LNCaP clone FGC (cell line): ENCODE data around the gene ELF1.

Source experiments
- DNase-seq: peaks from one replicate; pipeline ENCODE4 v3.0.0-alpha.2; 2011; ENCODE audit warnings: low read depth
- H3K4me3 ChIP-seq: 2 replicates; pipeline ENCODE4 v1.5.1; 2011; ENCODE audit warnings: mild to moderate bottlenecking, low read depth, low read length, control low read depth
- TF ChIP-seq, protein P1 (sequence below): IDR thresholded peaks from 2 replicates; pipeline ENCODE4 v1.5.1; 2012; ENCODE audit warnings: mild to moderate bottlenecking; ENCODE audit not compliant: control insufficient read depth, insufficient read depth; ENCODE audit errors: extremely low read depth

The ELF1 gene

DNA sequence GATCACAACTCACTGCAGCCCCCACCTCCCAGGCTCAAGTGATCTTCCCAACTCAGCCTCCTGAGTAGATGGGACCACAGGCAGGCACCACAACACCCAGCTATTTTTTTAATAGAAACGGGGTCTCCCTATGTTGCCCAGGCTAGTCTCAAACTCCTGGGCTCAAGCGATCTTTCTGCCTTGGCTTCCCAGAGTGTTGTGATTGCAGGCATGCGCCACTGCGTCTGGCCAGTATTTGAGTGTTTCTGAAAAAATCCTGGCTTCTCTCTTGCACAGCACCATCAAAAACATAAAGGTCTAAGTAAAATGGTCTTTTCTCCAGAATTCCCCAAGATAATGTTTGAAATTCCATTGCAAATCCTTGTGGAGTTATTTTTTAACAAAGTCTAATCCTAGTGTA, 47.8 kb downstream of the ELF1 start:
- DNase-seq = no peak
- no peak overlapping the region for H3K4me3 ChIP-seq
- TF ChIP-seq, protein P1, sequence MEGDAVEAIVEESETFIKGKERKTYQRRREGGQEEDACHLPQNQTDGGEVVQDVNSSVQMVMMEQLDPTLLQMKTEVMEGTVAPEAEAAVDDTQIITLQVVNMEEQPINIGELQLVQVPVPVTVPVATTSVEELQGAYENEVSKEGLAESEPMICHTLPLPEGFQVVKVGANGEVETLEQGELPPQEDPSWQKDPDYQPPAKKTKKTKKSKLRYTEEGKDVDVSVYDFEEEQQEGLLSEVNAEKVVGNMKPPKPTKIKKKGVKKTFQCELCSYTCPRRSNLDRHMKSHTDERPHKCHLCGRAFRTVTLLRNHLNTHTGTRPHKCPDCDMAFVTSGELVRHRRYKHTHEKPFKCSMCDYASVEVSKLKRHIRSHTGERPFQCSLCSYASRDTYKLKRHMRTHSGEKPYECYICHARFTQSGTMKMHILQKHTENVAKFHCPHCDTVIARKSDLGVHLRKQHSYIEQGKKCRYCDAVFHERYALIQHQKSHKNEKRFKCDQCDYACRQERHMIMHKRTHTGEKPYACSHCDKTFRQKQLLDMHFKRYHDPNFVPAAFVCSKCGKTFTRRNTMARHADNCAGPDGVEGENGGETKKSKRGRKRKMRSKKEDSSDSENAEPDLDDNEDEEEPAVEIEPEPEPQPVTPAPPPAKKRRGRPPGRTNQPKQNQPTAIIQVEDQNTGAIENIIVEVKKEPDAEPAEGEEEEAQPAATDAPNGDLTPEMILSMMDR = no peak

DNA sequence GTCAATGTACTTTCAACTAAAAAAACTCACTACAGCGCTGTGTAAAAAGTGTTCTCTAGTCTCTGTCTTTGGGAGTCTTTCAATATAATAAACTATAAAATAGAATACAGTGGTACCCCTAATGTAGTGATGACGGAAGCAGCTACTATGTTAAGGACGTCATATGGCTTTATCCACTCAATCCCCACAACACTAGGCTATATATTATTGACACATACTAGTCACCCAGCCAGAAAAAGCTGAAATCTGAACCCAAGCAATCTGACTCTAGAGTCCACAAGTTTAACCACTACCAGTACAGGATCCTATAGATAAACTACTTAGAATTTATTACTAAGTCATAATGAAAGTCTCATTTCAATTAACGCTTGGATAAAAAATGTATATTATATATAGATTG, 48.3 kb downstream of the ELF1 start:
- no peak for DNase-seq
- TF ChIP-seq, protein P1 = no peak
- no peak overlapping the region for H3K4me3 ChIP-seq

DNA sequence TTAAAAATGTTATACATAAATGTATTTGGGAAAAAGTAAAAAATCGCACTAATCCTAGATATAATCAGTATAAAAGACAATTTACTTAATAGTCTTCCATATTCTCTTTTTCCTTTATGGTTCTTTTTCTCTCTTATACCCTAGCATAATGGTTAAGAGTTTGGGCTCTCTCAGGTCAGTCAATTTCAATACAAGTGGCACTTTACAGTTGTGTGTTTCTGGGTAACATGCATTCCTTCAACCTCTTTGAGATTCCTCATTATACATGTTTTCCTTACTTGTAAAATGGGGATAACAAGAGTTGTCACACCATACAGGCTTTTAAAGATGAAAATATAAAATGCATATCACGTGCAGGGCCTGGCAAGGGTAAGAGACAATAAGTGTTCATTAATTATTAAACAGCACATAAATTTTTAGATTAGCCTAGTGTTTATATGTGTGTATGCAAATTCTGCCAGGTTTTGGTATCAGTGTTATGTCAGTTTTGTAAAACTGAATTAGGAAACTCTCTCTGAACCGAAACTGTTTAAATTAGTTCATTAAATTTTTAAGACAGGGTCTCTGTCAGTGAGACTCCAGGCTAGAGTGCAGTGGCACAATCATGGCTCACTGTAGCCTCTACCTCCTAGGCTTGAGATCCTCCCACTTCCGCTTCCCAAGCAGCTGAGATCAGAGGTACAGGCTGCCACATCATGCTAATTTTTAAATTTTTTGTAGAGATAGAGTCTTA, 49.8 kb downstream of the ELF1 start:
- DNase-seq = no peak
- no peak overlapping the region for H3K4me3 ChIP-seq

DNA sequence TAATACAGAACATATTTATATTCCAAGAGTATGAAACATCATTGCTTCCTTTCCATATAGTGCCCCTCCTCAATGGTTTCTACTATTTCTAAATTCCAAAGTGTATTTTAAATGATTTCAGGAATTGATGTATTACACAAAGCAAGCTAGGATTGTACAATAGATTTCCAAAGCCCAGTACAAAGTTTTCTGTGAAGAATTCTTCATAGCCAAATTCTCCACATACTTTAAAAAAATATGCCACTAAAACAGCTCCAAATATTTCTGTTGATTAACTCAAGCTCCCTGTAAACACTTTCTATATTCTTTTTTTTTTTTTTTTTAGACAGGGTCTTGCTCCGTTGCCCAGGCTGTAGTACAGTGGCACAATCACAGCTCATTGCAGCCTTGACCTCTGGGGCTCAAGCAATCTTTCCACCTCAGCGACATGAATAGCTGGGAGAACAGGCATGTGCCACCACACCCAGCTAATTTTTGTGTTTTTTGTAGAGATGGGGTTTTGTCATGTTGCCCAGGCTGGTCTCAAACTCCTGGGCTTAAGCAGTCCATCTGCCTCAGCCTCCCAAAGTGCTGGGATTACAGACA, 50.6 kb downstream of the ELF1 start:
- H3K4me3 ChIP-seq = no peak overlapping the region
- TF ChIP-seq, protein P1 = no peak
- DNase-seq = no peak

More for the DNA sequence above, 49.8 kb downstream of the ELF1 start:
- TF ChIP-seq, protein P1 = no peak

DNA sequence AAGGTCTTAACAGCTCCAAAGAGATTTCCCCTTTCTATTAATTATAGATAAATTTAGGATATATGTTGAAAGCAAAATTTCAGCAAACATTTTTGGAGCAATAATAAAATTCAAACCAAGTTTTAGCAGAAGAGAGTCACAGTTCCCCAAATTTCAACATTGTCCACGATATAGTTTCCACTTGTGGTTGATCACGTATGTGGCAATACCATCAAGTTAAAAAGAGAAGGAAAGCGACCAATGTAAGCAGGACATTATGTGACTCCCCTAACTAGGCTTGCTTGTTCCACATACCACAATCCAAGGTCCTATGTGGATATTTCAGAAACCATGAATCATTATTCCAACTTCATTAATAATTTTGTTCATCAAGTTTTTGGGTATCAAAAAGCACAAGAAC, 52.8 kb downstream of the ELF1 start:
- H3K4me3 ChIP-seq = no peak overlapping the region
- no peak for DNase-seq
- TF ChIP-seq, protein P1 = no peak

DNA sequence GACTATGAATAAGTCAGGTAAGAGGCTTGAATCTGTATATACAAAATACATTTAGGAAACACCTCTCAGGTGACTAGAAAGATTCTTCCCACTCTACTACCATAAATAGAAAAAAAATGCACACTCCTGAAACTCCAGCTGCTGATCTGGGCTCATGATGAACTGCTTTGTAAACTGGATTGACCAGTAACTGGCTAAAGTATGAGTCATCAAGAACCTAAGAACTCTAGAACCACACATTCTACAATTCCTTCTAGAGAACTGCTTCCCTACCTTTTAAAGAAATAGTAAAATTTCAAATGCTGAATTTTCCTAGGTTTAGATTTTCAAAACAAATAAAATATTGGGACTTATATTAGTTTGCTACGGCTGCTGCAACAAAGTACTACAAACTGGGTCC, 55.2 kb downstream of the ELF1 start:
- no peak for DNase-seq
- TF ChIP-seq, protein P1 = no peak
- H3K4me3 ChIP-seq = no peak overlapping the region
